Measurements from ENCODE around the gene ZNF683.
"Not testable (repeated sequence)": the region's sequence is repeated elsewhere in the genome, so short reads cannot be mapped to it uniquely, and the experiment has no call there.

ZNF683 gene

GRCh38 chr1:26399034-26399433 is 26.5 kb upstream of the ZNF683 start:
- no peak overlapping the region for H3K27ac ChIP-seq
- TF ChIP-seq CTCF (conservative IDR thresholded peaks at IDR 0.05), result no peak

DNA sequence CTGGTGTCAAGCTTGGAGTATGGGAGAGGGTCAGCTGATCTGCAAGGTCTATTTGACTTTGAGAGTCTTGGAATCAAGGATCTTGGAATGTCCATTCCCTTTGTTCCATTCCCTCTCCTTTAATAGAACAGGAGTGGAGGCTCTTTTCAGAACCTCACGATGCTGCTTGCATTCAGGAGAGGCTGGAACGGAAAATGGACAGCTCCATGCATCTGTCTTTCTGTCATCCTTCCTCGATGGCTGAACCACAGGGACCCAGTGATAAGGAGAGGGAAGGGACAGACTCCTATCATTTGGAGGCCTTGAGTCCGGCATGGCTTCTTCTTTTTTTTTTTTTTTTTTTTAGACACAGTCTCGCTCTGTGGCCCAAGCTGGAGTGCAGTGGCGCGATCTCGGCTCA is 23.2 kb upstream of the ZNF683 start:
- no peak for TF ChIP-seq CTCF (conservative IDR thresholded peaks at IDR 0.05)
- H3K27ac ChIP-seq, result no peak overlapping the region

DNA sequence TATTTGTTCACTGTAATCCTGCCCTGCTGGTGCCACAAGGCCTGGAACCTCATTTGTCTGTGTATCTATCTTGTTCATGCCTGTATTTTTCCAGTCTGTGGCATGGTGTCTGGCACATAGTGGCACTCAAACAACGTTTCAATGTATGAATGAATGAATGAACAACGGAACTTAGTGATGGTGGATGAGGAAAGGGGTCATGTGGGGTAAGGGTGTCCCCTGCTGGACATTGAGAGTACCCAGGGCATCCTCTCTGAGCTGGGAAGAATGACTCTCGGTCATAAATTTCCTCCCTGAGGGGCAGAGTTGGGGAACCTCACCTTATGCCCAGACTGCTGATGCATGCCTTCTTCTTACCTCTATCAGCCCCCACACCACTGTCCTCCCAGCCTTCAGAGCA is 18.9 kb upstream of the ZNF683 start:
- H3K27ac ChIP-seq, result peak overlapping the region; percentile 58
- TF ChIP-seq CTCF (conservative IDR thresholded peaks at IDR 0.05), result peak; percentile 57

- TF ChIP-seq CTCF (conservative IDR thresholded peaks at IDR 0.05), result no peak
- peak overlapping the region; percentile 58 for H3K27ac ChIP-seq
Measured at GRCh38 chr1:26389604-26390247, 17.2 kb upstream of the ZNF683 start.

DNA sequence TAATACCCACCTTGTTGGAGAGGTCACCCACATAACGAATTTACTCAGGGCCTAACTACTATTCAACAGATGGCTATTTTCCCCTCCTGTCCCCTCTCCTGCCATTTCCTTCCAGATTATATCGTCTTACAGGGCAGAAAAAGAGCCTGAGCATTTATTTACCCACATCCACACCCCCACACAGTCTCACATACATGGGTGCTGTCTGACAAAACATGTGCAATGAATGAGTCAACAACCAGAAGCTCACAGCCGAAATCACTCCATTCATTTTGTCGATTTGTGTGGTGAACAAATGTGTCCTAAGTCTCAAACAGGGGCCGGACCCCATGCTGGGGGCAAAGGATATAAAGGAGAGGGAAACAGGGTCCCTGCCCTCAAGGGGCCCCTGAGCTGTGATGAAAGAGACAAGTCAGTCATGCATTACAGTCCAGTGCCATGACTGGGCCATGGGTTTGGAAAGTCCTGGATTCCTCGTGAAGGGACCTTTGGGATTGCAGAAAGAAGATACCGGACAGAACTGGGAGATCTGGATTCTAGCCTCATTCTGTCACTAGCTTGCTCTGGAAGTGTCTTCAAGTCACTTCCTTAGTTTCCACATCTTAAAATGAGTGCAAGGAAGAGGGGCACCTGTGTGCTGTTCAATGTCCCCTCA is 16.4 kb upstream of the ZNF683 start:
- TF ChIP-seq CTCF (conservative IDR thresholded peaks at IDR 0.05), result no peak
- H3K27ac ChIP-seq, result no peak overlapping the region

GRCh38 chr1:26387447-26387846 is 14.9 kb upstream of the ZNF683 start:
- TF ChIP-seq CTCF (conservative IDR thresholded peaks at IDR 0.05), result no peak

GRCh38 chr1:26385063-26385462 is 12.5 kb upstream of the ZNF683 start:
- not testable (repeated sequence) for H3K27ac ChIP-seq

More at GRCh38 chr1:26387447-26387846, 14.9 kb upstream of the ZNF683 start:
- no peak overlapping the region for H3K27ac ChIP-seq

DNA sequence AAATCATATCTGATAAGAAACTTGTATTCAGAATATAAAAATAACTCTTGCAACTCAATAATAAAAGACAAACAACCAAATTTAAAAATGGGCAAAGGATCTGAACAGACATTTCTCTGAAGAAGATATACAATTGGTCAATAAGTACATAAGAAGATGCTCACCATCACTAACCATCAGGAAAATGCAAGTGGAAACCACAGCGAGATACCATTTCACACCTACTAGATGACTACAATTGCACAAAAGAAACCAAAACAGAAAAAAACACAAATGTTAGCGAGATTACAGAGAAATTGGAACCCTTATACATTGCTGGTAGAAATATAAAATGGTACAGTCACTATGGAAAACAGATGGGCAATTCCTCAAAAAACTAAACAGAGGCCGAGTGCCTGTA is 11.5 kb upstream of the ZNF683 start:
- TF ChIP-seq CTCF (conservative IDR thresholded peaks at IDR 0.05), result no peak
- H3K27ac ChIP-seq, result no peak overlapping the region
